ENCODE data around the gene FPGT. TPM values are rescaled to one million over a fixed set of nuclear protein-coding genes. Genes with fewer than 3 reads are reported as not detected.

FPGT gene
- total and polyA plus RNA-seq, 9 of the 15 experiments (the other 6 are each of a cell fraction or from before 2014, with no cell fraction given) = 11.6 to 24.3 (median 22.5) TPM

DNA sequence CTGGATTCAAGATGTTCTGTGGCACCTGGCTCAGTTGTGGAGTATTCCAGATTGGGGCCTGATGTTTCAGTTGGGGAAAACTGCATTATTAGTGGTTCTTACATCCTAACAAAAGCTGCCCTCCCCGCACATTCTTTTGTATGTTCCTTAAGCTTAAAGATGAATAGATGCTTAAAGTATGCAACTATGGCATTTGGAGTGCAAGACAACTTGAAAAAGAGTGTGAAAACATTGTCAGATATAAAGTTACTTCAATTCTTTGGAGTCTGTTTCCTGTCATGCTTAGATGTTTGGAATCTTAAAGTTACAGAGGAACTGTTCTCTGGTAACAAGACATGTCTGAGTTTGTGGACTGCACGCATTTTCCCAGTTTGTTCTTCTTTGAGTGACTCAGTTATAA, 7.2 kb downstream of the FPGT start:
- ChIA-PET POLR2A (no interaction called here), CTCF (ENCODE audit: low intra/inter-chr PET ratio) (no interaction called here)
- FAIRE-seq (no peak), DNase-seq (ENCODE audit: extremely low read depth in 1 of 4, low spot score in 3 of 4) (no peak), ATAC-seq (no peak)
- Histone ChIP-seq H3K4me3 (no peak overlapping the region), H3K36me3 (ENCODE audit: control insufficient read depth, insufficient read depth, low read length) (peaks cover 11% of the 10 kb centered on the region; the same call in 1 of the 3 replicates), H3K4me2 (ENCODE audit: insufficient read depth, low read length) (no peak overlapping the region), H3K9ac (ENCODE audit: insufficient read depth in 1 of 2, low read depth in 2 of 2, low read length in 2 of 2) (no peak overlapping the region), H3K9me1 (ENCODE audit: control insufficient read depth, insufficient read depth, low read length) (no peaks in the 10 kb centered on the region), H3K27ac (ENCODE audit: extremely low read depth, low read depth, low read length) (no peak overlapping the region), H4K20me1 (replicated peaks; ENCODE audit: control insufficient read depth, insufficient read depth, low read length) (no peaks in the 10 kb centered on the region), H3K9me3 (replicated peaks; ENCODE audit: control insufficient read depth, insufficient read depth, low read depth, low read length) (no peaks in the 10 kb centered on the region), H3K79me2 (ENCODE audit: control insufficient read depth, insufficient read depth, low read length) (no peaks in the 10 kb centered on the region), H2AFZ (ENCODE audit: low read depth, low read length) (no peak overlapping the region), H3K4me1 (replicated peaks in 1 of 2; ENCODE audit: control insufficient read depth in 2 of 2, insufficient read depth in 2 of 2, low read length in 2 of 2) (no peaks in the 10 kb centered on the region), H3K27me3 (ENCODE audit: control insufficient read depth in 2 of 2, insufficient read depth in 2 of 2, low read length in 2 of 2) (no peaks in the 10 kb centered on the region)
- BruUV-seq (replicated peaks) = no TSS peak
- intact Hi-C loops (cut with micrococcal nuclease) (no loop called here), in situ Hi-C loops (cut with MboI) (no loop called here)
- 58% methylated on average over 2 of the region's 2 CpGs for WGBS (ENCODE audit: insufficient coverage, low coverage, missing lambda C conversion rate)
- TF ChIP-seq GATA2 (CRISPR knock-in tag; IDR thresholded peaks at IDR 0.05) (no peak), ZNF696 (CRISPR knock-in tag; conservative IDR thresholded peaks at IDR 0.05) (no peak), ZNF184 (CRISPR knock-in tag; IDR thresholded peaks at IDR 0.05) (no peak), NONO (IDR thresholded peaks at IDR 0.05; ENCODE audit: low read depth in 2 of 2, low read length in 1 of 2) (no peak), RAD51 (IDR thresholded peaks at IDR 0.05; ENCODE audit: borderline replicate concordance, low read depth) (no peak), HDAC3 (IDR thresholded peaks at IDR 0.05; ENCODE audit: borderline replicate concordance, partially characterized antibody) (no peak), GABPA (tag; conservative IDR thresholded peaks at IDR 0.05; ENCODE audit: low read depth) (no peak), RHOXF2B (CRISPR knock-in tag; conservative IDR thresholded peaks at IDR 0.05) (no peak), RB1 (IDR thresholded peaks at IDR 0.05; ENCODE audit: low read depth) (no peak)
- TF ChIP-seq, protein P1, sequence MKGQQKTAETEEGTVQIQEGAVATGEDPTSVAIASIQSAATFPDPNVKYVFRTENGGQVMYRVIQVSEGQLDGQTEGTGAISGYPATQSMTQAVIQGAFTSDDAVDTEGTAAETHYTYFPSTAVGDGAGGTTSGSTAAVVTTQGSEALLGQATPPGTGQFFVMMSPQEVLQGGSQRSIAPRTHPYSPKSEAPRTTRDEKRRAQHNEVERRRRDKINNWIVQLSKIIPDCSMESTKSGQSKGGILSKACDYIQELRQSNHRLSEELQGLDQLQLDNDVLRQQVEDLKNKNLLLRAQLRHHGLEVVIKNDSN (CRISPR knock-in tag; IDR thresholded peaks at IDR 0.05) = no peak
- TF ChIP-seq, protein P2, sequence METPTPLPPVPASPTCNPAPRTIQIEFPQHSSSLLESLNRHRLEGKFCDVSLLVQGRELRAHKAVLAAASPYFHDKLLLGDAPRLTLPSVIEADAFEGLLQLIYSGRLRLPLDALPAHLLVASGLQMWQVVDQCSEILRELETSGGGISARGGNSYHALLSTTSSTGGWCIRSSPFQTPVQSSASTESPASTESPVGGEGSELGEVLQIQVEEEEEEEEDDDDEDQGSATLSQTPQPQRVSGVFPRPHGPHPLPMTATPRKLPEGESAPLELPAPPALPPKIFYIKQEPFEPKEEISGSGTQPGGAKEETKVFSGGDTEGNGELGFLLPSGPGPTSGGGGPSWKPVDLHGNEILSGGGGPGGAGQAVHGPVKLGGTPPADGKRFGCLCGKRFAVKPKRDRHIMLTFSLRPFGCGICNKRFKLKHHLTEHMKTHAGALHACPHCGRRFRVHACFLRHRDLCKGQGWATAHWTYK (CRISPR knock-in tag; IDR thresholded peaks at IDR 0.05) = no peak

All from K562 (cell line).